Measurements from ENCODE around the gene FAH.

GRCh38 chr15:80120636-80121035 lies 32.2 kb upstream of the FAH start:
- TF ChIP-seq CTCF (IDR thresholded peaks at IDR 0.05) = no peak
- no peak for TF ChIP-seq EZH2 (IDR thresholded peaks at IDR 0.05; ENCODE audit: borderline replicate concordance, insufficient read depth, low read depth, low read length, poor library complexity, severe bottlenecking)
